Putamen (tissue), 1 donor: ENCODE results near the gene PSMB1.
"Not testable (repeated sequence)": the region's sequence is repeated elsewhere in the genome, so short reads cannot be mapped to it uniquely, and the experiment has no call there.

ENCODE experiments used
- DNase-seq: peaks from one replicate; pipeline ENCODE4 v3.0.0-alpha.2; 2016; ENCODE audit warnings: low spot score

The PSMB1 gene

GRCh38 chr6:170502733-170503413 is 50.2 kb downstream of the PSMB1 start:
- not testable (repeated sequence) for DNase-seq

GRCh38 chr6:170502268-170502667 is 50.8 kb downstream of the PSMB1 start:
- not testable (repeated sequence) for DNase-seq

DNA sequence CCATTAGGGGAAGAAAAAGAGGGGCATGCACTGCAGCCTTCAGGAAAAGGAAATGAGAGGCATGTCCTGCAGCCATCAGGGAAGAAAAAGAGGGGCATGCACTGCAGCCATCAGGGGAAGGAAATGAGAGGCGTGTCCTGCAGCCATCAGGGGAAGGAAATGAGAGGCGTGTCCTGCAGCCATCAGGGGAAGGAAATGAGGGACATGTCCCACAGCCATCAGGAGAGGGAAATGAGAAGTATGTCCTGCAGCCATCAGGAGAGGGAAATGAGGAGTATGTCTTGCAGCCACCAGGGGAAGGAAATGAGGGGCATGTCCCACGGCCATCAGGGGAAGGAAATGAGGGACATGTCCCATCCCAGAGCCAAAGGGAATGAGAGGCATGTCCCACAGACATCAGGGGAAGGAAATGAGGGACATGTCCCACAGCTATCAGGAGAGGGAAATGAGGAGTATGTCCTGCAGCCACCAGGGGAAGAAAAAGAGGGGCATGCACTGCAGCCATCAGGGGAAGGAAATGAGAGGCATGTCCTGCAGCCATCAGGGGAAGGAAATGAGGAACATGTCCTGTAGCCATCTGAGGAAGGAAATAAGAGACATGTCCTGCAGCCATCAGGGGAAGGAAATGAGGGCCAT is 52.0 kb downstream of the PSMB1 start:
- no peak for DNase-seq

DNA sequence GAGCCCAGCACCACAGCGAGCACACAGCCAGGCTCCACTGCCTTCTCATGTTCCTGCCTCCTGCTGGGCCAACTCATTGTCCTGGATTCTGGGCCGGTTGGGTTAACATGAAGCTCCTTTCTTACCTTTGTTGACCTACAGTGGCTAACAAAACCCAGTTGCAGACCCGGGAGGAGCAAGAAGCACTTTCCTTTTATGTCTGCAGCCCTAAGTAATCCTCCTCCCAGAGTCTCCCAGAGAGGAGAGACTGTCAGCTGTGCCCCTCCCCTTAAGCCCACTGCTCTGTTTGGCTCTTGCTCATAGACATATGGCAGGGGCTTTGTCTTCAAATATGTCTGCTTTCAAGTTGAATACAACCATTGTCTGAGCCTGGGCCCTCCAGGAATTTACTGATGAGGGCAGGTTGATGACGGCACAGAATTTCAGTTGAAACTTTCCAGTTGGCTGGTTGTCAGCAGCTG is 55.2 kb downstream of the PSMB1 start:
- DNase-seq = no peak

- DNase-seq = no peak
These were observed 59.8 kb downstream of the PSMB1 start for GRCh38 chr6:170493354-170493753.

DNA sequence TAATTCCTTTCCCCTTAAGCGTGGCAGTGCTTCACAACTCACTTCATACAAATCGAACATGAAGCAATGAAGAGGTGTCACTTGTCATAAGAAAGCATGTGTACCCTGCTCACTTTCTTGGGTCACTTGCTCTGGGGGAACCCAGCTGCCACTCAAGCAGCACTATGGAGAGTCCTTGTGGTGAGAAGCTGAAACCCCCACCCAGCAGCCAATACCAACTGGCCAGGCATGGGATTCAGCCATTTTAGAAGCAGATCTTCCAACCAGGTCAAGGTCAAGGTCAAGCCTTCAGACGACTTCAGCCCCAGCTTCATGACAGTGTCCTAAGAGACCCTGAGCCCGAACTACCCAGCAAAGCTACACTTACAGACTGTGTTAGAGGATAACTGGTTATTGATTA is 62.8 kb downstream of the PSMB1 start:
- DNase-seq = no peak

GRCh38 chr6:170489836-170490235 is 63.3 kb downstream of the PSMB1 start:
- DNase-seq = no peak

DNA sequence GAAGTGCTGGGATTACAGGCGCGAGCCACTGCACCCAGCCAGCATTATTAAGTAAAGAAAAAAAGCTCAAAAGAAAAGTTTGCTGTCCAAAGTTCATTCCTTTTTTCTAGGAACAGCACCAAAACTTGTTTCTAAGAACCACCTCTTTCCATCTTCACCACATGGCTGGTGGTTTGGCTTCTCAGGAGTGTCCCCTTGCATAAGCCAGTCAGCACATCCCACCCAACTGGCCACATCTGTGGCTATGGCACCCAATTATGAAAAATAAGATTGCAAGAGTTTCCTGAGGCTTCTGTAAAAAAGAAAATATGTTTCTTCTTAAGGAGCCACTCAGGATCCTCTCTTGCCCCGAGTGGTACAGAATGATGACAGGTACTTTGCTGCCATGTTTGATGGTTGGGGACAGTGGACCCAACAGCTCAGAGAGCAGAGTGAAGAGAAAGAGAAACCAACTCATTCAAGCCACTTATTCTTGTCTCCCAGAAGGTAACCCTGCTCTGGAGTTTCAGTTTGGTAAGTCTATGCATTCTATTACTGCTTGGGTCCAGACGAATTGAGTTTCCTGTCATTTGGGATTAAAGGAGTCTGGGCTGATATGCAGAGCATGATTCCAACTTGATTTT is 65.3 kb downstream of the PSMB1 start:
- no peak for DNase-seq

DNA sequence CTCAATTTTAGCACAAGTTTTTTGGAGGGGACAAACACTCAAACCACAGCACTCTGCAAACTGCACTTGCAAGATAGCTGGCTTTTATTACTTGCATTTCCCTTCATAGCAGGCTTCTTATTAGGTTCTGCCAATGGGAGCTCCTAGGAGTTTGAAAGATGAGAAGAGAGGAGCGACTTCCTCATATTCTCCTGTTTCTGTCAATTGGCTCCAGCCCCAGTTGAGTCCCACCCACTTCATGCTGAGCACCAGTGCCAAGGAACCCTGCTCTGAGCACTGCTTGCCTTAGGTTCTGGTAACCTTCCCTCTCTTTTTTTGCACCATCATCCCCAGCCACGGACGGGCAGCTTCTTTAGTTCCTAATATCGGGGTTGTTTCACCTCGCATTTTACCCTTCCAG is 67.9 kb downstream of the PSMB1 start:
- DNase-seq = no peak
